Measurements from ENCODE around the gene LYRM9. TPM values are rescaled to one million over a fixed set of nuclear protein-coding genes. Genes with fewer than 3 reads are reported as not detected.

Gene LYRM9
- total and polyA plus RNA-seq, 11 donors, result 3.9 to 25.2 (median 9.7) TPM

DNA sequence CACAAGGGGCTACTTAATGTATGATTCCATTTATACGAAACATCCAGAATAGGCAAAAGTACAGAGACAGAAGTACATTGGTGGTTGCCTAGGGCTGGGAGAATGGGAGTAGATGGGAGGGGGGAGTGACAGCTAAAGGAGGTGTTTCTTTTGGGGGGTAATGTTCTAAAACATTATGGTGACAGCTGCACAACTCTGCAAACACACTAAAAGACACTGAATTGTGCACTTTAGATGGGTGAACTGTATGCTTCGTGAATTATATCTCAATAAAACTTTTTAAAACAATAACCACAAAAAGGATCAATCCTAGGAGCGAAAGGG lies 661 bp downstream of the LYRM9 start:
- Histone ChIP-seq H3K27me3 (no peaks in the 10 kb centered on the region), H3K9me3 (no peaks in the 10 kb centered on the region), H3K4me3 (peak overlapping the region; percentile 47 to 92 (median 76)), H3K4me1 (peaks cover 0 to 27% (median 10%) of the 10 kb centered on the region in 12 donors), H3K27ac (peak overlapping the region in 11 of 12 donors; percentile 73 to 93 (median 89)), H3K36me3 (no peaks in the 10 kb centered on the region)
- DNase-seq (no peak), ATAC-seq (no peak)
- TF ChIP-seq CTCF (IDR thresholded peaks at IDR 0.05) (no peak), POLR2A (IDR thresholded peaks at IDR 0.05) (no peak)
- intact Hi-C loops (cut with DNase I), result loop anchor here in 5 of 10 donors (2.0 to 10.0 kb wide), 9 partner anchors 150 to 362 kb away; partner anchors contain the start of gene NLK (in 4 of the 5)
- 44 to 52% (median 49%) methylated on average over 3 of the region's 3 CpGs for WGBS, 4 donors

GRCh38 chr17:27891841-27892240 lies 1.3 kb downstream of the LYRM9 start:
- no peak for ATAC-seq
- intact Hi-C loops (cut with DNase I), result loop anchor here in 5 of 10 donors (2.0 to 10.0 kb wide), 9 partner anchors 150 to 363 kb away; partner anchors contain the start of gene NLK (in 4 of the 5)

GRCh38 chr17:27889711-27890251 lies 3.4 kb downstream of the LYRM9 start:
- Histone ChIP-seq H3K27me3 (no peaks in the 10 kb centered on the region), H3K36me3 (no peaks in the 10 kb centered on the region), H3K4me3 (no peak overlapping the region), H3K27ac (no peak overlapping the region), H3K4me1 (peaks cover 0 to 27% (median 10%) of the 10 kb centered on the region in 12 donors), H3K9me3 (no peaks in the 10 kb centered on the region)
- 95 to 100% (median 98%) methylated on average over 4 of the region's 4 CpGs for WGBS, 4 donors
- TF ChIP-seq POLR2A (IDR thresholded peaks at IDR 0.05) (no peak), CTCF (IDR thresholded peaks at IDR 0.05) (no peak)
- intact Hi-C loops (cut with DNase I), result loop anchor here in 6 of 10 donors (5.0 to 10.0 kb wide), 10 partner anchors 153 to 535 kb away; partner anchors contain the start of gene NLK (in 4 of the 6)
- ATAC-seq (no peak), DNase-seq (no peak)

More at GRCh38 chr17:27891841-27892240, 1.3 kb downstream of the LYRM9 start:
- TF ChIP-seq POLR2A (IDR thresholded peaks at IDR 0.05), result no peak
- no peak for TF ChIP-seq CTCF (IDR thresholded peaks at IDR 0.05)
- no peak overlapping the region for H3K4me3 ChIP-seq
- no peaks in the 10 kb centered on the region for H3K27me3 ChIP-seq
- 93 to 96% (median 94%) methylated on average over 9 of the region's 9 CpGs for WGBS, 4 donors
- DNase-seq, result no peak
- no peak overlapping the region for H3K27ac ChIP-seq
- H3K4me1 ChIP-seq, result peaks cover 0 to 27% (median 10%) of the 10 kb centered on the region in 12 donors
- no peaks in the 10 kb centered on the region for H3K9me3 ChIP-seq
- H3K36me3 ChIP-seq, result no peaks in the 10 kb centered on the region

DNA sequence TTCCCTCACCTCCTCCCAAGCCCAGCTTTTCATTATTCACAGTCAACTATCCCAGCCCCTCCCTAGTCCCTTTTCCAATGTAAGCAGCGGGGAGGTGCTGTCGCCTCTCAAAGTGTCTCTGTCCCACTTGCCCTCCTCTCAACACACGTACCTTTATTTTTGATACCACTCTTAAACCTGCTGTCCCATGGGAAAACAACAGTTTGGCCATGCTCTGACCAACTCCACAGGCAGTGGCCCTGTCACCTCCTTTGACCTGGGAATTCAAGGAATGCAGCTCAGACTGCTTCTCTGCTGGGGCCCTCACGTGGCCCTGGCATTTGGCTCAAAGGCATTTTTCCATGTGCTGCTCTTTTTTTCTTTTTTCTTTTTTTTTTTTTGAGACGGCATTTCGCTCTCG lies 4.2 kb downstream of the LYRM9 start:
- intact Hi-C loops (cut with DNase I), result loop anchor here in 2 of 10 donors (10.0 kb wide), 3 partner anchors 234 to 534 kb away; no protein-coding TSS in a partner anchor
- no peaks in the 10 kb centered on the region for H3K9me3 ChIP-seq
- 49 to 52% (median 51%) methylated on average over 7 of the region's 7 CpGs for WGBS, 4 donors
- H3K27me3 ChIP-seq, result no peaks in the 10 kb centered on the region
- H3K4me3 ChIP-seq, result no peak overlapping the region
- DNase-seq, result no peak
- TF ChIP-seq POLR2A (IDR thresholded peaks at IDR 0.05) (no peak), CTCF (IDR thresholded peaks at IDR 0.05) (no peak)
- no peaks in the 10 kb centered on the region for H3K36me3 ChIP-seq
- H3K4me1 ChIP-seq, result peaks cover 0 to 24% (median 10%) of the 10 kb centered on the region in 12 donors
- ATAC-seq, result no peak
- no peak overlapping the region for H3K27ac ChIP-seq

All from heart left ventricle (tissue), 16 donors.